ENCODE measurements around the gene SFXN3.

GRCh38 chr10:101065481-101066145 lies 34.6 kb downstream of the SFXN3 start:
- TF ChIP-seq CTCF (IDR thresholded peaks at IDR 0.05; ENCODE audit: low read length) (no peak), EZH2phosphoT487 (IDR thresholded peaks at IDR 0.05; ENCODE audit: low read length) (no peak), EZH2 (optimal IDR thresholded peaks at IDR 0.05; ENCODE audit: low read depth, low read length) (no peak)
